Colon (tissue), 2 donors: Measurements from ENCODE around the gene SCNN1B.
A peak's percentile ranks its signal among the peaks of the same experiment; 100 is the strongest.
"Not testable (repeated sequence)": the region's sequence is repeated elsewhere in the genome, so short reads cannot be mapped to it uniquely, and the experiment has no call there.

Source experiments
- FAIRE-seq: peaks from 2 replicates; lab custom pipeline; 2012; peaks lifted over from hg19 to GRCh38; lab: Jason Lieb, UNC
- donor health status: control.
- donor health status: control.

SCNN1B gene

GRCh38 chr16:23302045-23302956, at the start of gene SCNN1B:
Gene SCNN1B, plus strand, starts transcription at chr16:23302302. Its CDS starts 46,298 bp downstream, at chr16:23348600.
- no peak for FAIRE-seq

- no peak for FAIRE-seq
These were observed 49.8 kb upstream of the SCNN1B start for GRCh38 chr16:23252310-23252709.

GRCh38 chr16:23253650-23254049, 48.5 kb upstream of the SCNN1B start:
- not testable (repeated sequence) for FAIRE-seq

- no peak for FAIRE-seq
These were observed 47.8 kb upstream of the SCNN1B start for GRCh38 chr16:23254338-23254737.

- FAIRE-seq: no peak
These were observed 47.1 kb upstream of the SCNN1B start for GRCh38 chr16:23255000-23255399.

- peak; percentile 55 for FAIRE-seq
These were observed 45.7 kb upstream of the SCNN1B start for GRCh38 chr16:23256440-23256839.

- FAIRE-seq: no peak
These were observed 44.4 kb upstream of the SCNN1B start for GRCh38 chr16:23257682-23258081.

- FAIRE-seq: no peak
These were observed 43.2 kb upstream of the SCNN1B start for GRCh38 chr16:23258919-23259237.

- no peak for FAIRE-seq
These were observed 34.5 kb upstream of the SCNN1B start for GRCh38 chr16:23267647-23268046.

- FAIRE-seq: no peak
These were observed 33.5 kb upstream of the SCNN1B start for GRCh38 chr16:23268561-23268960.

GRCh38 chr16:23269248-23269953, 32.7 kb upstream of the SCNN1B start:
- FAIRE-seq: no peak

GRCh38 chr16:23270654-23271053, 31.4 kb upstream of the SCNN1B start:
- no peak for FAIRE-seq

GRCh38 chr16:23274968-23275367, 27.1 kb upstream of the SCNN1B start:
- FAIRE-seq: no peak

- FAIRE-seq: no peak
These were observed 25.3 kb upstream of the SCNN1B start for GRCh38 chr16:23276821-23277220.

GRCh38 chr16:23278031-23278430, 24.1 kb upstream of the SCNN1B start:
- no peak for FAIRE-seq

- no peak for FAIRE-seq
These were observed 22.4 kb upstream of the SCNN1B start for GRCh38 chr16:23279721-23280153.

- FAIRE-seq: no peak
These were observed 21.6 kb upstream of the SCNN1B start for GRCh38 chr16:23280483-23280967.

GRCh38 chr16:23282568-23282967, 19.5 kb upstream of the SCNN1B start:
- no peak for FAIRE-seq

- FAIRE-seq: no peak
These were observed 18.5 kb upstream of the SCNN1B start for GRCh38 chr16:23283571-23283970.

- FAIRE-seq: no peak
These were observed 17.5 kb upstream of the SCNN1B start for GRCh38 chr16:23284584-23284983.

- no peak for FAIRE-seq
These were observed 16.0 kb upstream of the SCNN1B start for GRCh38 chr16:23286131-23286532.

- FAIRE-seq: no peak
These were observed 13.9 kb upstream of the SCNN1B start for GRCh38 chr16:23288209-23288608.
